Lower leg skin (tissue), 4 donors: Measurements from ENCODE around the gene MYO5A. TPM values are rescaled to one million over a fixed set of nuclear protein-coding genes. Genes with fewer than 3 reads are reported as not detected.
A peak's percentile ranks its signal among the peaks of the same experiment; 100 is the strongest.

Experiments
- DNase-seq, 2 donors: peaks; one replicate each; pipeline ENCODE4 v3.0.0-alpha.2; 2019; ENCODE audit warnings: low spot score in 2 of 2
- H3K4me3 ChIP-seq: fragments of 200-600 bp; sonication (generic); 2 replicates; pipeline ENCODE4 v1.5.1; 2017; ENCODE audit warnings: mild to moderate bottlenecking, low read depth; ENCODE audit not compliant: poor library complexity, severe bottlenecking
- CTCF ChIP-seq, 3 donors: fragments of 450-650 bp; IDR thresholded peaks; one replicate each; pipeline ENCODE4 v1.5.1; 2016; ENCODE audit warnings: antibody characterized with exemption in 3 of 3, mild to moderate bottlenecking in 3 of 3, moderate library complexity in 2 of 3
- POLR2A ChIP-seq, 2 donors: fragments of 450-650 bp; IDR thresholded peaks; one replicate each; pipeline ENCODE4 v1.6.1; 2016 to 2017; ENCODE audit warnings: antibody characterized with exemption in 2 of 2, mild to moderate bottlenecking in 1 of 2, moderate library complexity in 1 of 2
- WGBS, 2 donors: methylation state at CpG; one replicate each; pipeline ENCODE4 v1.1.5; 2018; 5-methylcytosine and 5-hydroxymethylcytosine counted together
- intact Hi-C: fragments of 100-400 bp; cut with DNase I; formaldehyde crosslinking; loops from one replicate; pipeline ENCODE4 v1.15.0; 2023; ENCODE audit warnings: low total_unique reads
- total RNA-seq, 4 donors: library from RNA; depleted of rRNA; stranded (reverse); fragments of >200 nt; gene quantifications; one replicate each; pipeline ENCODE4 v1.1.0, GENCODE V29; 2016

The MYO5A gene
- total RNA-seq, 4 donors from 2014 or later: 28.0 to 45.1 (median 37.8) TPM

GRCh38 chr15:52295421-52296001, 233.2 kb downstream of the MYO5A start, which contains the start of gene MYO5C:
TSS of gene MYO5C (minus strand) at chr15:52295804. CDS start at chr15:52295636, 168 bp downstream.
- DNase-seq: peak; percentile 47 to 94
- intact Hi-C loops: no loop called here
- 2% methylated on average over 36 to 47 of the region's 65 CpGs for WGBS, 2 donors
- peak within 1 kb of the TSS; percentile 48 for H3K4me3 ChIP-seq
- TF ChIP-seq CTCF (IDR thresholded peaks at IDR 0.05) (no peak), POLR2A (IDR thresholded peaks at IDR 0.05) (no peak)

GRCh38 chr15:52294881-52295420, 233.7 kb downstream of the MYO5A start:
- 5 to 6% methylated on average over 16 to 27 of the region's 32 CpGs for WGBS, 2 donors
- intact Hi-C loops: no loop called here
- no peak for DNase-seq
- peak overlapping the region; percentile 48 for H3K4me3 ChIP-seq
- TF ChIP-seq POLR2A (IDR thresholded peaks at IDR 0.05): no peak
- TF ChIP-seq CTCF (IDR thresholded peaks at IDR 0.05): no peak

GRCh38 chr15:52292780-52293392, 235.8 kb downstream of the MYO5A start:
- TF ChIP-seq POLR2A (IDR thresholded peaks at IDR 0.05): no peak
- TF ChIP-seq CTCF (IDR thresholded peaks at IDR 0.05): no peak
- DNase-seq: no peak
- H3K4me3 ChIP-seq: no peak overlapping the region
- intact Hi-C loops: no loop called here
- 73 to 75% methylated on average over 7 of the region's 7 CpGs for WGBS, 2 donors

GRCh38 chr15:52291204-52291603, 237.5 kb downstream of the MYO5A start:
- intact Hi-C loops: no loop called here
- DNase-seq: no peak
- 78 to 82% methylated on average over 4 of the region's 4 CpGs for WGBS, 2 donors
- TF ChIP-seq CTCF (IDR thresholded peaks at IDR 0.05): no peak
- no peak for TF ChIP-seq POLR2A (IDR thresholded peaks at IDR 0.05)
- no peak overlapping the region for H3K4me3 ChIP-seq

GRCh38 chr15:52290800-52291199, 237.9 kb downstream of the MYO5A start:
- intact Hi-C loops: no loop called here
- 76 to 79% methylated on average over 3 of the region's 3 CpGs for WGBS, 2 donors
- H3K4me3 ChIP-seq: no peak overlapping the region
- TF ChIP-seq CTCF (IDR thresholded peaks at IDR 0.05) (no peak), POLR2A (IDR thresholded peaks at IDR 0.05) (no peak)
- no peak for DNase-seq
